ENCODE results near the gene ZDHHC14.
"Not testable (repeated sequence)": the region's sequence is repeated elsewhere in the genome, so short reads cannot be mapped to it uniquely, and the experiment has no call there.

Gene ZDHHC14

GRCh38 chr6:157381631-157382621 is 936 bp downstream of the ZDHHC14 start:
- DNase-seq = no peak

GRCh38 chr6:157382821-157383220 is 1.8 kb downstream of the ZDHHC14 start:
- DNase-seq = no peak

- no peak for DNase-seq
Measured at GRCh38 chr6:157383471-157383870, 2.5 kb downstream of the ZDHHC14 start.

GRCh38 chr6:157384962-157385361 is 4.0 kb downstream of the ZDHHC14 start:
- not testable (repeated sequence) for DNase-seq

- DNase-seq = no peak
Measured at GRCh38 chr6:157385482-157385881, 4.5 kb downstream of the ZDHHC14 start.

GRCh38 chr6:157386023-157386422 is 5.0 kb downstream of the ZDHHC14 start:
- DNase-seq = no peak

GRCh38 chr6:157386454-157386853 is 5.5 kb downstream of the ZDHHC14 start:
- DNase-seq = no peak

GRCh38 chr6:157388924-157389323 is 7.9 kb downstream of the ZDHHC14 start:
- no peak for DNase-seq

- no peak for DNase-seq
Measured at GRCh38 chr6:157390273-157391060, 9.5 kb downstream of the ZDHHC14 start.

- no peak for DNase-seq
Measured at GRCh38 chr6:157392927-157393668, 12.1 kb downstream of the ZDHHC14 start.

- no peak for DNase-seq
Measured at GRCh38 chr6:157393669-157394327, 12.8 kb downstream of the ZDHHC14 start.

GRCh38 chr6:157395199-157395598 is 14.2 kb downstream of the ZDHHC14 start:
- not testable (repeated sequence) for DNase-seq

- DNase-seq = no peak
Measured at GRCh38 chr6:157396026-157396425, 15.0 kb downstream of the ZDHHC14 start.

GRCh38 chr6:157397660-157398059 is 16.7 kb downstream of the ZDHHC14 start:
- no peak for DNase-seq

GRCh38 chr6:157398151-157398550 is 17.2 kb downstream of the ZDHHC14 start:
- no peak for DNase-seq

GRCh38 chr6:157400676-157401075 is 19.7 kb downstream of the ZDHHC14 start:
- no peak for DNase-seq

- no peak for DNase-seq
Measured at GRCh38 chr6:157401734-157402338, 20.8 kb downstream of the ZDHHC14 start.

GRCh38 chr6:157402996-157403685 is 22.2 kb downstream of the ZDHHC14 start:
- DNase-seq = no peak

GRCh38 chr6:157403686-157404051 is 22.7 kb downstream of the ZDHHC14 start:
- DNase-seq = no peak

GRCh38 chr6:157405986-157406385 is 25.0 kb downstream of the ZDHHC14 start:
- DNase-seq = no peak

GRCh38 chr6:157406661-157407060 is 25.7 kb downstream of the ZDHHC14 start:
- DNase-seq = no peak
